ENCODE data around the gene SARS1. TPM values are rescaled to one million over a fixed set of nuclear protein-coding genes. Genes with fewer than 3 reads are reported as not detected.
A peak's percentile ranks its signal among the peaks of the same experiment; 100 is the strongest.

Gene SARS1
- polyA plus RNA-seq, 1 of the 3 experiments (the other 2 are of a cell fraction), result 98.3 TPM

DNA sequence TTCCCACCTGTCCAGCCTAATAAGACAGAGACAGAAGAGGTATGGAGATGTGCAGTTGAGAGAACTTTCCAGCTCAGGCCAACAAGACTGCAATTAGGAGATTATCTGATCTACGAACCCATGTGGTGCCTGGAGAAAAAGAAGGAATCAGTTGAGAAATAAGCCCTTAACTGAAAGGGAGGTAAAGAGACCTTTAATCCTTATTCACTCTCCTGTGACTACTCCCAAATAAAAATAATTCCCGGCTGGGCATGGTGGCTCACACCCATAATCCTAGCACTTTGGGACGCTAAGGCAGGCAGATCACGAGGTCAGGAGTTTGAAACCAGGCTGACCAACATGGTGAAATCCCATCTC, 31.9 kb upstream of the SARS1 start:
- H3K79me2 ChIP-seq (ENCODE audit: insufficient read depth), result no peaks in the 10 kb centered on the region
- H3K4me3 ChIP-seq (ENCODE audit: low read depth in 2 of 2, low read length in 1 of 2), result no peak overlapping the region
- H2AFZ ChIP-seq (ENCODE audit: low read depth), result 0 out of 2 replicates have a peak overlapping the region, but pooled peaks have one; percentile 42
- no peaks in the 10 kb centered on the region for H4K20me1 ChIP-seq (ENCODE audit: insufficient read depth)
- CTCF ChIA-PET, result interaction anchor here (0.9 to 1.1 kb wide), 2 partner anchors 12 to 82 kb away, joined by 3 to 4 read pairs; no protein-coding TSS in a partner anchor
- H3K4me1 ChIP-seq (ENCODE audit: control insufficient read depth in 1 of 2, insufficient read depth in 2 of 2, low read depth in 1 of 2, low read length in 1 of 2), result peaks cover 0 to 5% of the 10 kb centered on the region in 2 experiments; a peak in 2 of 4 replicates
- H3K9me2 ChIP-seq, result no peaks in the 10 kb centered on the region
- no peak for DNase-seq
- TF ChIP-seq POLR2AphosphoS5 (IDR thresholded peaks at IDR 0.05; ENCODE audit: low read depth, low read length) (no peak), FOSL2 (IDR thresholded peaks at IDR 0.05; ENCODE audit: borderline replicate concordance, low read depth) (no peak), CHD2 (IDR thresholded peaks at IDR 0.05; ENCODE audit: low read length, partially characterized antibody) (no peak), FOXJ3 (CRISPR knock-in tag; IDR thresholded peaks at IDR 0.05) (no peak), TEAD4 (IDR thresholded peaks at IDR 0.05; ENCODE audit: borderline replicate concordance, insufficient read depth) (no peak), MEF2A (IDR thresholded peaks at IDR 0.05; ENCODE audit: borderline replicate concordance, low read depth) (no peak), JUND (IDR thresholded peaks at IDR 0.05) (no peak), SIN3A (IDR thresholded peaks at IDR 0.05; ENCODE audit: borderline replicate concordance, low read depth, low read length) (no peak), ELF1 (IDR thresholded peaks at IDR 0.05) (no peak), YY1 (IDR thresholded peaks at IDR 0.05; ENCODE audit: low read depth) (no peak), RXRA (IDR thresholded peaks at IDR 0.05; ENCODE audit: borderline replicate concordance, low read depth) (no peak), EP300 (IDR thresholded peaks at IDR 0.05; ENCODE audit: borderline replicate concordance in 1 of 2, low read depth in 1 of 2, low read length in 1 of 2) (no peak), RAD21 (IDR thresholded peaks at IDR 0.05; ENCODE audit: low read length) (no peak), NRF1 (IDR thresholded peaks at IDR 0.05; ENCODE audit: low read depth, low read length) (no peak)
- TF ChIP-seq, protein P1, sequence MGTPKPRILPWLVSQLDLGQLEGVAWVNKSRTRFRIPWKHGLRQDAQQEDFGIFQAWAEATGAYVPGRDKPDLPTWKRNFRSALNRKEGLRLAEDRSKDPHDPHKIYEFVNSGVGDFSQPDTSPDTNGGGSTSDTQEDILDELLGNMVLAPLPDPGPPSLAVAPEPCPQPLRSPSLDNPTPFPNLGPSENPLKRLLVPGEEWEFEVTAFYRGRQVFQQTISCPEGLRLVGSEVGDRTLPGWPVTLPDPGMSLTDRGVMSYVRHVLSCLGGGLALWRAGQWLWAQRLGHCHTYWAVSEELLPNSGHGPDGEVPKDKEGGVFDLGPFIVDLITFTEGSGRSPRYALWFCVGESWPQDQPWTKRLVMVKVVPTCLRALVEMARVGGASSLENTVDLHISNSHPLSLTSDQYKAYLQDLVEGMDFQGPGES (IDR thresholded peaks at IDR 0.05; ENCODE audit: low read depth, low read length), result no peak
- TF ChIP-seq, protein P2, sequence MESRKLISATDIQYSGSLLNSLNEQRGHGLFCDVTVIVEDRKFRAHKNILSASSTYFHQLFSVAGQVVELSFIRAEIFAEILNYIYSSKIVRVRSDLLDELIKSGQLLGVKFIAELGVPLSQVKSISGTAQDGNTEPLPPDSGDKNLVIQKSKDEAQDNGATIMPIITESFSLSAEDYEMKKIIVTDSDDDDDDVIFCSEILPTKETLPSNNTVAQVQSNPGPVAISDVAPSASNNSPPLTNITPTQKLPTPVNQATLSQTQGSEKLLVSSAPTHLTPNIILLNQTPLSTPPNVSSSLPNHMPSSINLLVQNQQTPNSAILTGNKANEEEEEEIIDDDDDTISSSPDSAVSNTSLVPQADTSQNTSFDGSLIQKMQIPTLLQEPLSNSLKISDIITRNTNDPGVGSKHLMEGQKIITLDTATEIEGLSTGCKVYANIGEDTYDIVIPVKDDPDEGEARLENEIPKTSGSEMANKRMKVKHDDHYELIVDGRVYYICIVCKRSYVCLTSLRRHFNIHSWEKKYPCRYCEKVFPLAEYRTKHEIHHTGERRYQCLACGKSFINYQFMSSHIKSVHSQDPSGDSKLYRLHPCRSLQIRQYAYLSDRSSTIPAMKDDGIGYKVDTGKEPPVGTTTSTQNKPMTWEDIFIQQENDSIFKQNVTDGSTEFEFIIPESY (IDR thresholded peaks at IDR 0.05; ENCODE audit: borderline replicate concordance, low read depth), result no peak
- TF ChIP-seq, protein P3, sequence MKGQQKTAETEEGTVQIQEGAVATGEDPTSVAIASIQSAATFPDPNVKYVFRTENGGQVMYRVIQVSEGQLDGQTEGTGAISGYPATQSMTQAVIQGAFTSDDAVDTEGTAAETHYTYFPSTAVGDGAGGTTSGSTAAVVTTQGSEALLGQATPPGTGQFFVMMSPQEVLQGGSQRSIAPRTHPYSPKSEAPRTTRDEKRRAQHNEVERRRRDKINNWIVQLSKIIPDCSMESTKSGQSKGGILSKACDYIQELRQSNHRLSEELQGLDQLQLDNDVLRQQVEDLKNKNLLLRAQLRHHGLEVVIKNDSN (IDR thresholded peaks at IDR 0.05; ENCODE audit: borderline replicate concordance, low read depth), result no peak
- TF ChIP-seq, protein P4, sequence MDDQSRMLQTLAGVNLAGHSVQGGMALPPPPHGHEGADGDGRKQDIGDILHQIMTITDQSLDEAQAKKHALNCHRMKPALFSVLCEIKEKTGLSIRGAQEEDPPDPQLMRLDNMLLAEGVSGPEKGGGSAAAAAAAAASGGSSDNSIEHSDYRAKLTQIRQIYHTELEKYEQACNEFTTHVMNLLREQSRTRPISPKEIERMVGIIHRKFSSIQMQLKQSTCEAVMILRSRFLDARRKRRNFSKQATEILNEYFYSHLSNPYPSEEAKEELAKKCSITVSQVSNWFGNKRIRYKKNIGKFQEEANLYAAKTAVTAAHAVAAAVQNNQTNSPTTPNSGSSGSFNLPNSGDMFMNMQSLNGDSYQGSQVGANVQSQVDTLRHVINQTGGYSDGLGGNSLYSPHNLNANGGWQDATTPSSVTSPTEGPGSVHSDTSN (IDR thresholded peaks at IDR 0.05), result no peak
- POLR2A ChIA-PET, result no interaction called here
- no peaks in the 10 kb centered on the region for H3F3A ChIP-seq (replicated peaks; ENCODE audit: insufficient read depth)
- 45% methylated on average over 4 of the region's 4 CpGs for WGBS (ENCODE audit: low lambda C conversion rate)
- H3K9ac ChIP-seq, result no peak overlapping the region
- H3K27me3 ChIP-seq (ENCODE audit: insufficient read depth), result no peaks in the 10 kb centered on the region
- no peak overlapping the region for H3K27ac ChIP-seq (ENCODE audit: low read depth in 2 of 2, low read length in 1 of 2)
- no peak overlapping the region for H3K4me2 ChIP-seq
- no peaks in the 10 kb centered on the region for H3K36me3 ChIP-seq (replicated peaks in 1 of 2; ENCODE audit: control insufficient read depth in 1 of 2, insufficient read depth in 2 of 2, low read length in 1 of 2)
- no peaks in the 10 kb centered on the region for H3K9me3 ChIP-seq
